ENCODE results near the gene IGSF21.

Gene IGSF21

DNA sequence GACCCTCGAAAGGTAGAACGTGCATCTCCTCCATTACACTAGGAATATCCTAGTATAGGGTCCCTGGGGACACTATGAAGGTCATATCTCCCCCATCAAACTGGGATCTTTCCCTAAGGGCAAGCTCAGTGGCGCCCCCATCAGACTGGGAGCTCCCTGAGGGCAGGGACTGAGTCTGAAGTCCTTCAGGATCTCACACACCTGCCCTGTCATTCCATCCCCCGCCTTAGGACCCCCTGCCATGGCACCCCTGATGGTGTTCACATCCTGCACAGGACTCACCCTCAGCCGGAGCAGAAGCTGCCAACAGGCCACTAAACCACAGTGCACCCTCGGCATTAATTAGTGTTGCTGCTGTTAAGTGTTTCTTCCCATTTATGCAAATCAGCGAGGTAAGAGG is 50.4 kb downstream of the IGSF21 start:
- ATAC-seq, result no peak
- TF ChIP-seq ZC3H10 (CRISPR knock-in tag; IDR thresholded peaks at IDR 0.05), result no peak
- TF ChIP-seq ZNF8 (CRISPR knock-in tag; IDR thresholded peaks at IDR 0.05), result no peak
- TF ChIP-seq, protein P1, sequence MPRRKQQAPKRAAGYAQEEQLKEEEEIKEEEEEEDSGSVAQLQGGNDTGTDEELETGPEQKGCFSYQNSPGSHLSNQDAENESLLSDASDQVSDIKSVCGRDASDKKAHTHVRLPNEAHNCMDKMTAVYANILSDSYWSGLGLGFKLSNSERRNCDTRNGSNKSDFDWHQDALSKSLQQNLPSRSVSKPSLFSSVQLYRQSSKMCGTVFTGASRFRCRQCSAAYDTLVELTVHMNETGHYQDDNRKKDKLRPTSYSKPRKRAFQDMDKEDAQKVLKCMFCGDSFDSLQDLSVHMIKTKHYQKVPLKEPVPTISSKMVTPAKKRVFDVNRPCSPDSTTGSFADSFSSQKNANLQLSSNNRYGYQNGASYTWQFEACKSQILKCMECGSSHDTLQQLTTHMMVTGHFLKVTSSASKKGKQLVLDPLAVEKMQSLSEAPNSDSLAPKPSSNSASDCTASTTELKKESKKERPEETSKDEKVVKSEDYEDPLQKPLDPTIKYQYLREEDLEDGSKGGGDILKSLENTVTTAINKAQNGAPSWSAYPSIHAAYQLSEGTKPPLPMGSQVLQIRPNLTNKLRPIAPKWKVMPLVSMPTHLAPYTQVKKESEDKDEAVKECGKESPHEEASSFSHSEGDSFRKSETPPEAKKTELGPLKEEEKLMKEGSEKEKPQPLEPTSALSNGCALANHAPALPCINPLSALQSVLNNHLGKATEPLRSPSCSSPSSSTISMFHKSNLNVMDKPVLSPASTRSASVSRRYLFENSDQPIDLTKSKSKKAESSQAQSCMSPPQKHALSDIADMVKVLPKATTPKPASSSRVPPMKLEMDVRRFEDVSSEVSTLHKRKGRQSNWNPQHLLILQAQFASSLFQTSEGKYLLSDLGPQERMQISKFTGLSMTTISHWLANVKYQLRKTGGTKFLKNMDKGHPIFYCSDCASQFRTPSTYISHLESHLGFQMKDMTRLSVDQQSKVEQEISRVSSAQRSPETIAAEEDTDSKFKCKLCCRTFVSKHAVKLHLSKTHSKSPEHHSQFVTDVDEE (CRISPR knock-in tag; IDR thresholded peaks at IDR 0.05), result no peak
- no peak for TF ChIP-seq ZFP3 (CRISPR knock-in tag; IDR thresholded peaks at IDR 0.05)
- TF ChIP-seq, protein P2, sequence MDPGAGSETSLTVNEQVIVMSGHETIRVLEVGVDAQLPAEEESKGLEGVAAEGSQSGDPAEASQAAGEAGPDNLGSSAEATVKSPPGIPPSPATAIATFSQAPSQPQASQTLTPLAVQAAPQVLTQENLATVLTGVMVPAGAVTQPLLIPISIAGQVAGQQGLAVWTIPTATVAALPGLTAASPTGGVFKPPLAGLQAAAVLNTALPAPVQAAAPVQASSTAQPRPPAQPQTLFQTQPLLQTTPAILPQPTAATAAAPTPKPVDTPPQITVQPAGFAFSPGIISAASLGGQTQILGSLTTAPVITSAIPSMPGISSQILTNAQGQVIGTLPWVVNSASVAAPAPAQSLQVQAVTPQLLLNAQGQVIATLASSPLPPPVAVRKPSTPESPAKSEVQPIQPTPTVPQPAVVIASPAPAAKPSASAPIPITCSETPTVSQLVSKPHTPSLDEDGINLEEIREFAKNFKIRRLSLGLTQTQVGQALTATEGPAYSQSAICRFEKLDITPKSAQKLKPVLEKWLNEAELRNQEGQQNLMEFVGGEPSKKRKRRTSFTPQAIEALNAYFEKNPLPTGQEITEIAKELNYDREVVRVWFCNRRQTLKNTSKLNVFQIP (CRISPR knock-in tag; IDR thresholded peaks at IDR 0.05; ENCODE audit: borderline replicate concordance, low read depth), result no peak
- no peak for TF ChIP-seq PPARA (CRISPR knock-in tag; IDR thresholded peaks at IDR 0.05; ENCODE audit: borderline replicate concordance)
- no peak for TF ChIP-seq ARNTL (CRISPR knock-in tag; IDR thresholded peaks at IDR 0.05; ENCODE audit: borderline replicate concordance, low read depth)
- TF ChIP-seq OSR1 (CRISPR knock-in tag; IDR thresholded peaks at IDR 0.05), result no peak

DNA sequence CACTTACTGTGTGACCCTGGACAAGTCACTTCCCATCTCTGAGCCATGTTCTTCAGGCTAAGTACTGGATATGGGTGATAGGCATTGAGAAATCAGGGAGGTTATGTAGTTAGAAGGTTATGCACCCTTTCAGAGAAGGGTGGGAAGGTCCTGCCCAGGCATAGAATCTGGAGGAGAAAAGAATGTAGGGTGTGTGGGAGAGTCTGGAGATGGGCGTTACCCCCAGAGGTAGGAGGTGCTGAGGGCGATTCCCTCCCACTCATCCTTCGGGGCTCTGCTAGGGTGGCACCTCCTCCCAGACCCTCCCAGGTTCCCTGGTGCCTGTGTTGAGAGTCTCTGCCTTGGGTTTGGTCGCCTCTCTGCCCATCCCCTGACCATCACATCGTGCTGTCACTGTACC is 51.1 kb downstream of the IGSF21 start:
- no peak for TF ChIP-seq CSDC2 (CRISPR knock-in tag; IDR thresholded peaks at IDR 0.05)
- TF ChIP-seq PPARA (CRISPR knock-in tag; IDR thresholded peaks at IDR 0.05; ENCODE audit: borderline replicate concordance), result no peak
- TF ChIP-seq RARB (CRISPR knock-in tag; IDR thresholded peaks at IDR 0.05), result no peak
- TF ChIP-seq, protein P3, sequence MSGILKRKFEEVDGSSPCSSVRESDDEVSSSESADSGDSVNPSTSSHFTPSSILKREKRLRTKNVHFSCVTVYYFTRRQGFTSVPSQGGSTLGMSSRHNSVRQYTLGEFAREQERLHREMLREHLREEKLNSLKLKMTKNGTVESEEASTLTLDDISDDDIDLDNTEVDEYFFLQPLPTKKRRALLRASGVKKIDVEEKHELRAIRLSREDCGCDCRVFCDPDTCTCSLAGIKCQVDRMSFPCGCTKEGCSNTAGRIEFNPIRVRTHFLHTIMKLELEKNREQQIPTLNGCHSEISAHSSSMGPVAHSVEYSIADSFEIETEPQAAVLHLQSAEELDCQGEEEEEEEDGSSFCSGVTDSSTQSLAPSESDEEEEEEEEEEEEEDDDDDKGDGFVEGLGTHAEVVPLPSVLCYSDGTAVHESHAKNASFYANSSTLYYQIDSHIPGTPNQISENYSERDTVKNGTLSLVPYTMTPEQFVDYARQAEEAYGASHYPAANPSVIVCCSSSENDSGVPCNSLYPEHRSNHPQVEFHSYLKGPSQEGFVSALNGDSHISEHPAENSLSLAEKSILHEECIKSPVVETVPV (CRISPR knock-in tag; IDR thresholded peaks at IDR 0.05), result no peak
- no peak for TF ChIP-seq ZFP30 (CRISPR knock-in tag; IDR thresholded peaks at IDR 0.05)
- TF ChIP-seq, protein P4, sequence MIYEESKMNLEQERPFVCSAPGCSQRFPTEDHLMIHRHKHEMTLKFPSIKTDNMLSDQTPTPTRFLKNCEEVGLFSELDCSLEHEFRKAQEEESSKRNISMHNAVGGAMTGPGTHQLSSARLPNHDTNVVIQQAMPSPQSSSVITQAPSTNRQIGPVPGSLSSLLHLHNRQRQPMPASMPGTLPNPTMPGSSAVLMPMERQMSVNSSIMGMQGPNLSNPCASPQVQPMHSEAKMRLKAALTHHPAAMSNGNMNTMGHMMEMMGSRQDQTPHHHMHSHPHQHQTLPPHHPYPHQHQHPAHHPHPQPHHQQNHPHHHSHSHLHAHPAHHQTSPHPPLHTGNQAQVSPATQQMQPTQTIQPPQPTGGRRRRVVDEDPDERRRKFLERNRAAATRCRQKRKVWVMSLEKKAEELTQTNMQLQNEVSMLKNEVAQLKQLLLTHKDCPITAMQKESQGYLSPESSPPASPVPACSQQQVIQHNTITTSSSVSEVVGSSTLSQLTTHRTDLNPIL (CRISPR knock-in tag; IDR thresholded peaks at IDR 0.05; ENCODE audit: low read depth), result no peak
- no peak for TF ChIP-seq ZFP3 (CRISPR knock-in tag; IDR thresholded peaks at IDR 0.05)
- no peak for TF ChIP-seq ESRRG (CRISPR knock-in tag; IDR thresholded peaks at IDR 0.05)
- TF ChIP-seq ISL1 (CRISPR knock-in tag; IDR thresholded peaks at IDR 0.05), result no peak
- no peak for TF ChIP-seq ZNF8 (CRISPR knock-in tag; IDR thresholded peaks at IDR 0.05)
- TF ChIP-seq TOX (CRISPR knock-in tag; IDR thresholded peaks at IDR 0.05; ENCODE audit: borderline replicate concordance), result no peak
- TF ChIP-seq, protein P1 (CRISPR knock-in tag; IDR thresholded peaks at IDR 0.05), result no peak
- TF ChIP-seq BACH2 (CRISPR knock-in tag; IDR thresholded peaks at IDR 0.05; ENCODE audit: borderline replicate concordance), result no peak
- no peak for ATAC-seq

DNA sequence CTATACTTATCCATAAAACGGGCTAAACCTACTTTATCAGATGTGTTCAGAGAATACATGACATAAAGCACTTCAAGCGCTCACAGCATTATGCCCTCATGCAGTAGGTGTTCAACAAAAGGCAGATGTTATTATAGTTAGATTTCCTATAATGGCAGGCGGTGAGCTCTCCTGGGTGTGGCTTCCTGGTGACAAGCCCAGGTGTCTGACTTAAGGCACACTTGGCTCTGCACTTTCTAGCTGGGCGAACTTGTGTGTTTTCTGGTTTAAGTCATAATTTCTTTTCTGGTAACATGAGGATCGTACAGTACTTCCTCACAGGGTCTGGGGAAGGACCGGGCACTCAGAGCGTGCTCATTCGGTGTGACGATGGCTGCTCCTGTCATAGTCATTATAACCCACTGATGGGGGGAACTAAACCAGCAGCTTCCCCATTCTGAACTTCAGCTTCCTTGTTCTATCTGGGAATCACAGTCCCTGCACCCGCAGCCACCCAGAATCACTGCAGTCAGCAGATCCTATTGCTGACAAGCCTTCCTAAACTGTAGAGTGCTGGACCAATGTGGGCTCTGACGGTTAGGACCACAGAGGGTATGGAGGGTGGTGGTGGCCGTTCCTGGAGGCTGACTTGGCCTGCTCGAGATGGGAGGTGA is 52.8 kb downstream of the IGSF21 start:
- ATAC-seq, result no peak
- TF ChIP-seq ARNTL (CRISPR knock-in tag; IDR thresholded peaks at IDR 0.05; ENCODE audit: borderline replicate concordance, low read depth) (no peak), ZC3H10 (CRISPR knock-in tag; IDR thresholded peaks at IDR 0.05) (no peak), SNAI2 (CRISPR knock-in tag; IDR thresholded peaks at IDR 0.05) (no peak), RARB (CRISPR knock-in tag; IDR thresholded peaks at IDR 0.05) (no peak), ZNF565 (CRISPR knock-in tag; conservative IDR thresholded peaks at IDR 0.05; ENCODE audit: low read depth) (no peak), ISL1 (CRISPR knock-in tag; IDR thresholded peaks at IDR 0.05) (no peak), ZNF70 (CRISPR knock-in tag; IDR thresholded peaks at IDR 0.05) (no peak), OSR1 (CRISPR knock-in tag; IDR thresholded peaks at IDR 0.05) (no peak), CSDC2 (CRISPR knock-in tag; IDR thresholded peaks at IDR 0.05) (no peak), ZNF8 (CRISPR knock-in tag; IDR thresholded peaks at IDR 0.05) (no peak), TOX (CRISPR knock-in tag; IDR thresholded peaks at IDR 0.05; ENCODE audit: borderline replicate concordance) (no peak)
- TF ChIP-seq, protein P3 (CRISPR knock-in tag; IDR thresholded peaks at IDR 0.05), result no peak
- TF ChIP-seq, protein P2 (CRISPR knock-in tag; IDR thresholded peaks at IDR 0.05; ENCODE audit: borderline replicate concordance, low read depth), result no peak

All from SK-N-SH treated with all-trans-retinoic acid at 6 μM for 48 hours (cell line).